ENCODE measurements around the gene VSTM2L. TPM values are rescaled to one million over a fixed set of nuclear protein-coding genes. Genes with fewer than 3 reads are reported as not detected.

The VSTM2L gene
- polyA plus RNA-seq, 1 donor (not counting 4 experiments of a cell fraction or from before 2014, with no cell fraction given) = 0.75 TPM

DNA sequence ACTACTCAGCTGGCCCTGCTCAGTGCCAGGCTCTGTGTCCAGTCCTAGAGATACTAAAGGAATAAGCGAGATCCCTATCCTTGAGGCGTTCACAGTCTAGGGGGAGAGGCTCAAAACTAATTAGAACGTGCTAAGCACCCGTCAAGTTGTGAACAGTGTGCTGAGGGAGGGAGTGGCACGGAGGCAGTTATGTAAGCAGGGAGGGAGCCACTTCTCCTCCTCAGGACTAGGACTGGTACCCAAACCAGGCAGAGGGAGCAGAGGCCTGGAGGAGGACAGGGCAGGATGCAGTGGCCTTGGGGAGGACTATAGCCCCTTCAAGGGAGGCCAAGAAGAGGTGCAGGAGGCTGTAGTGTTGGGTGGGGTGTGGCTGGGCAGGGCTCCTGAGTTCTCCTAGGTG, 39.6 kb upstream of the VSTM2L start:
- H2AFZ ChIP-seq (ENCODE audit: control insufficient read depth, low read length) = no peak overlapping the region
- dilution Hi-C loops (cut with MboI; ENCODE audit: extremely low pct_ligation_motif_present, low sequenced_read_pairs) = no loop called here
- no peak for FAIRE-seq
- no peaks in the 10 kb centered on the region for H3K27me3 ChIP-seq (ENCODE audit: control insufficient read depth, extremely low read depth, insufficient read depth, low read length)
- H4K20me1 ChIP-seq (ENCODE audit: control insufficient read depth, extremely low read depth, insufficient read depth, low read length) = no peaks in the 10 kb centered on the region
- no peak overlapping the region for H3K9ac ChIP-seq (ENCODE audit: control insufficient read depth, extremely low read depth, insufficient read depth, low read length)
- no peaks in the 10 kb centered on the region for H3K9me1 ChIP-seq (ENCODE audit: control insufficient read depth, extremely low read depth, insufficient read depth, low read length)
- H3K4me1 ChIP-seq (ENCODE audit: control insufficient read depth, extremely low read depth, insufficient read depth, low read length) = no peaks in the 10 kb centered on the region
- no peak for DNase-seq (ENCODE audit: low read depth, low spot score)
- H3K9me3 ChIP-seq (ENCODE audit: control insufficient read depth, low read depth, low read length) = no peaks in the 10 kb centered on the region
- H3K4me2 ChIP-seq (ENCODE audit: control insufficient read depth, extremely low read depth, insufficient read depth, low read depth, low read length) = no peak overlapping the region
- H3K36me3 ChIP-seq (ENCODE audit: control insufficient read depth in 2 of 2, extremely low read depth in 1 of 2, insufficient read depth in 2 of 2, low read length in 2 of 2) = peaks cover 10 to 22% of the 10 kb centered on the region in 2 experiments
- H3K27ac ChIP-seq (ENCODE audit: control insufficient read depth, insufficient read depth, low read length) = no peak overlapping the region
- no peak overlapping the region for H3K4me3 ChIP-seq (ENCODE audit: control insufficient read depth in 2 of 3, extremely low read depth in 1 of 3, insufficient read depth in 2 of 3, low read depth in 1 of 3, low read length in 3 of 3)
- no peaks in the 10 kb centered on the region for H3K79me2 ChIP-seq (ENCODE audit: control insufficient read depth, insufficient read depth, low read length)
- TF ChIP-seq, protein P1, sequence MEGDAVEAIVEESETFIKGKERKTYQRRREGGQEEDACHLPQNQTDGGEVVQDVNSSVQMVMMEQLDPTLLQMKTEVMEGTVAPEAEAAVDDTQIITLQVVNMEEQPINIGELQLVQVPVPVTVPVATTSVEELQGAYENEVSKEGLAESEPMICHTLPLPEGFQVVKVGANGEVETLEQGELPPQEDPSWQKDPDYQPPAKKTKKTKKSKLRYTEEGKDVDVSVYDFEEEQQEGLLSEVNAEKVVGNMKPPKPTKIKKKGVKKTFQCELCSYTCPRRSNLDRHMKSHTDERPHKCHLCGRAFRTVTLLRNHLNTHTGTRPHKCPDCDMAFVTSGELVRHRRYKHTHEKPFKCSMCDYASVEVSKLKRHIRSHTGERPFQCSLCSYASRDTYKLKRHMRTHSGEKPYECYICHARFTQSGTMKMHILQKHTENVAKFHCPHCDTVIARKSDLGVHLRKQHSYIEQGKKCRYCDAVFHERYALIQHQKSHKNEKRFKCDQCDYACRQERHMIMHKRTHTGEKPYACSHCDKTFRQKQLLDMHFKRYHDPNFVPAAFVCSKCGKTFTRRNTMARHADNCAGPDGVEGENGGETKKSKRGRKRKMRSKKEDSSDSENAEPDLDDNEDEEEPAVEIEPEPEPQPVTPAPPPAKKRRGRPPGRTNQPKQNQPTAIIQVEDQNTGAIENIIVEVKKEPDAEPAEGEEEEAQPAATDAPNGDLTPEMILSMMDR (optimal IDR thresholded peaks at IDR 0.05 in 1 of 3, IDR thresholded peaks at IDR 0.05 in 1 of 3, conservative IDR thresholded peaks at IDR 0.05 in 1 of 3; ENCODE audit: extremely low read depth in 1 of 3, insufficient read depth in 2 of 3, low read length in 3 of 3) = no peak
- TF ChIP-seq EZH2 (IDR thresholded peaks at IDR 0.05; ENCODE audit: low read length) = no peak

DNA sequence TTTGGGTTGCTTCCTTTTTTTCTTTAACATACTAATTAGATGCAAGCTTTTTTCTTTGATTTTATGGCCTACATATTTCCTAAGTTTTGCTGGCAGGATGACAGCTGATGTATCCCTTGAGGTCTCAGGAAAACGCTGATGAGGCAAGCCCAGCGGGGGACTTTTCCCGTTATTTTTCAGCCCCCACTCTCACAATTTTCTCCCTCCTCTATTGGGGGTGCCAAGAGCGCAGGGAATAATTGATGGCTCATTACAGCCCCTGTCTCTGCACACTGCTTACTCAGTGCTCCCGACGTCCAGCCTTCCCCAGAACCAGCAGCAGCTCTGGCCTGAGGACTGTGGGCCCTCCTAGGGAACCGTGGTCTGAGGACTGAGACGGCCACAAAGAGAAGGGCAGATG, 38.6 kb upstream of the VSTM2L start:
- no peaks in the 10 kb centered on the region for H3K27me3 ChIP-seq (ENCODE audit: control insufficient read depth, extremely low read depth, insufficient read depth, low read length)
- H3K9me3 ChIP-seq (ENCODE audit: control insufficient read depth, low read depth, low read length) = no peaks in the 10 kb centered on the region
- no peaks in the 10 kb centered on the region for H3K9me1 ChIP-seq (ENCODE audit: control insufficient read depth, extremely low read depth, insufficient read depth, low read length)
- no peak overlapping the region for H3K4me2 ChIP-seq (ENCODE audit: control insufficient read depth, extremely low read depth, insufficient read depth, low read depth, low read length)
- no peak overlapping the region for H3K27ac ChIP-seq (ENCODE audit: control insufficient read depth, insufficient read depth, low read length)
- DNase-seq (ENCODE audit: low read depth, low spot score) (no peak), FAIRE-seq (no peak)
- H3K4me1 ChIP-seq (ENCODE audit: control insufficient read depth, extremely low read depth, insufficient read depth, low read length) = no peaks in the 10 kb centered on the region
- peaks cover 15 to 22% of the 10 kb centered on the region in 2 experiments for H3K36me3 ChIP-seq (ENCODE audit: control insufficient read depth in 2 of 2, extremely low read depth in 1 of 2, insufficient read depth in 2 of 2, low read length in 2 of 2)
- no peak overlapping the region for H3K4me3 ChIP-seq (ENCODE audit: control insufficient read depth in 2 of 3, extremely low read depth in 1 of 3, insufficient read depth in 2 of 3, low read depth in 1 of 3, low read length in 3 of 3)
- no peaks in the 10 kb centered on the region for H4K20me1 ChIP-seq (ENCODE audit: control insufficient read depth, extremely low read depth, insufficient read depth, low read length)
- H3K79me2 ChIP-seq (ENCODE audit: control insufficient read depth, insufficient read depth, low read length) = no peaks in the 10 kb centered on the region
- no peak overlapping the region for H2AFZ ChIP-seq (ENCODE audit: control insufficient read depth, low read length)
- dilution Hi-C loops (cut with MboI; ENCODE audit: extremely low pct_ligation_motif_present, low sequenced_read_pairs) = no loop called here
- H3K9ac ChIP-seq (ENCODE audit: control insufficient read depth, extremely low read depth, insufficient read depth, low read length) = no peak overlapping the region
- TF ChIP-seq, protein P1 (optimal IDR thresholded peaks at IDR 0.05 in 1 of 3, IDR thresholded peaks at IDR 0.05 in 1 of 3, conservative IDR thresholded peaks at IDR 0.05 in 1 of 3; ENCODE audit: extremely low read depth in 1 of 3, insufficient read depth in 2 of 3, low read length in 3 of 3) = no peak
- TF ChIP-seq EZH2 (IDR thresholded peaks at IDR 0.05; ENCODE audit: low read length) = no peak
